ENCODE data around the gene DNHD1. TPM values are rescaled to one million over a fixed set of nuclear protein-coding genes. Genes with fewer than 3 reads are reported as not detected.

Gene DNHD1
- total RNA-seq = 6.2 and 14.0 TPM in 2 replicates

GRCh38 chr11:6497069-6497839, at the start of gene DNHD1:
Gene DNHD1 (plus strand): TSS chr11:6497280. CDS start chr11:6498216, 936 bp downstream.

GRCh38 chr11:6473451-6474412, 23.3 kb upstream of the DNHD1 start, which contains the start of gene TRIM3:
Gene TRIM3 (minus strand): TSS chr11:6473941. CDS start chr11:6465695, 8,246 bp downstream.

GRCh38 chr11:6481012-6481923, 15.8 kb upstream of the DNHD1 start, which contains the start of the genes ARFIP2 and TIMM10B:
Gene ARFIP2 (minus strand): TSS chr11:6481331. CDS start chr11:6480421, 910 bp downstream.
Gene TIMM10B (plus strand): TSS chr11:6481501. CDS start chr11:6481517, 16 bp downstream.

DNA sequence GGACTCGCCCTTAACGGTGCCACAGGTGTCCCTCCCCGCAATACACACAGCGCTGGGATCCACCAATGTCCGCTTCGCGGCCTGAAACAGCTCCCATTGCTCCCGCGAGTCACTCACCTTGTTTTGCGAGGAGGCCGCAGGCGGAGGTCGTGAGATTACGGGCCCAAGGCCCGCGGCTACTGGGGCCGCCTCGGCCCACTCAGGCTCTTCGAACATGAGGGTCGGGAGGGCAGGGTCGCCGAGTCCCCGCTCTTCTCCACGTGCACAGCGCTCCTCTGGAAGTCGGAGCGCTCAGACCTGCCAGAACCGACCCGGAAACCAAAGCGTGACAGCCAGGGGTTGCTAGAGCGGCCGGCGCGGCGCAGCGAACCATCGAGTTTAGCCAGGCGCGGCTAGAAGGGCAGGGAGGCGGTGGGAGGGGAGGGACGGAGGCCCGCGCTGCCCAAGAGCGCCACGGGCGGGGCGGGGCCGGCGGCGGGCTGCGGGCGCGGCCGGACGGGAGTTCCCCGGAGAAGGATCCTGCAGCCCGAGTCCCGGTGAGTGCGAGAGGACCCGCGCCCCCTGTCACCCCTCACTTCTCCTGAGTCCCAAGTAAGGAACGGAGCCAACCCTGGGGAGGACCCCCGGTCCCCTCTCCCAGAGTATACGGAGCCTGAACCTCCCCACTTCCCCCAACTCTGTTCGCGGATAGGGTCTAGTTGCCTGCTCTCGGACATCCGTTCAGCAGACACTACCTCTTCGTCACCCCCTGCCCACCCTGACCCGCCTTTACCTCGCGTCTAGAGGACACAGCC, 106.4 kb downstream of the DNHD1 start, which contains the start of the genes ILK and RRP8:
Gene ILK, plus strand, starts transcription at position 488 of the 794 bp plus-strand sequence. CDS start 498 bp downstream, outside the sequence.
Gene RRP8, minus strand, starts transcription at position 330 of the 794 bp plus-strand sequence. Its CDS starts 114 bp downstream, at position 216.

DNA sequence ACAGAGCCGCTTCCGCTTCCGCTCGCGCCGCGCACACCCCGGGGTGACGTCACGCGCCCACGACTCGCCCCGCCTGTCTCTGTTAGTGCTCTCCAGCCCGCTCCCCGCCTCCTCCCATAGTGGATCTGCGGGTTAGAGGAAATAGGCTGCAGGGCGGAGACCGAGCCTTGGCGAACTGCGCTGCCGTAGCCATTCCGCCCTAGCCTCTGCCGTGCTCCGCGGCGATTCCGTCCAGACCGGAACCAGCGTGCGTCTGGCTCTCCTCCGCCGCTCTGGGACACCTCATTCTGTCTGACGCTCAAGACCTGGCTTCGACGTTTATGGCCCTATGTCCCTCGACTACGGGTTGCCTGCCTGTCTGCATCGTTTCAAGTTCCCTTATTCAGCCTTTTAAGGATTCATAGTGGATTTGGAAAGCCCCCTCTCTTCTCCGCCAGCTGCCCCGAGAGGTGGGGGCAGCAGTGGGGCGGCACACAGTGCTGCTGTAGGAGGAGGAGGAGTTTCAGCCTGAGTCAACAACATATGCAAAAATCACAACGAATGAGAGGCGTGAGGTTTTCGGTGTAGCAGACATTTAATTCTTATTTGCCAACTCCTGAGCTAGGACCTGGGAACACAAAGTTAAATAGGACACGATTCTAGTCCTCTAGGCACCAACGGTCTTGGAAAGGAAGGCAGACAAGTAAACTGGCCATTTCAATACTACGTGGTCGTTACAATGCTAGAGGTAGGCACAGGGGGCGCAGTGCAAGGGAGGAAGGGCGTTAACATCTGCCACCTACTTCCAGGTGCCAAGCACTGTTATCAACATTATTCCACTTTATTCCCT, 115.3 kb downstream of the DNHD1 start, which contains the start of gene TAF10:
Gene TAF10, minus strand, starts transcription at position 4 of the 829 bp plus-strand sequence. CDS start 27 bp downstream, outside the sequence.

GRCh38 chr11:6619004-6619745, 122.1 kb downstream of the DNHD1 start, which contains the start of gene TPP1:
Gene TPP1 (minus strand): TSS chr11:6619422. CDS start chr11:6619400, 22 bp downstream.

Other genes with a start within 250 kb of the DNHD1 start
- not detected in 2 replicates for gene CCKBR, start 237.4 kb upstream of the DNHD1 start, total RNA-seq
- gene CAVIN3, start 176.8 kb upstream of the DNHD1 start, total RNA-seq = 357 and 444 TPM in 2 replicates
- gene SMPD1, start 106.8 kb upstream of the DNHD1 start, total RNA-seq = 34.9 and 44.4 TPM in 2 replicates
- 38.5 and 45.1 TPM in 2 replicates for gene APBB1, start 78.2 kb upstream of the DNHD1 start, total RNA-seq
- gene HPX, start 56.3 kb upstream of the DNHD1 start, total RNA-seq = 0.14 and 0.66 TPM in 2 replicates
- 17.9 and 26.3 TPM in 2 replicates for gene TRIM3, start 23.3 kb upstream of the DNHD1 start, total RNA-seq
- 70.0 and 118 TPM in 2 replicates for gene ARFIP2, start 15.9 kb upstream of the DNHD1 start, total RNA-seq
- gene TIMM10B, start 15.8 kb upstream of the DNHD1 start, total RNA-seq = 50.7 and 61.7 TPM in 2 replicates
- 9.0 and 15.0 TPM in 2 replicates for gene RRP8, start 106.3 kb downstream of the DNHD1 start, total RNA-seq
- 195 and 370 TPM in 2 replicates for gene ILK, start 106.5 kb downstream of the DNHD1 start, total RNA-seq
- 33.3 and 41.2 TPM in 2 replicates for gene TAF10, start 114.9 kb downstream of the DNHD1 start, total RNA-seq
- gene TPP1, start 122.1 kb downstream of the DNHD1 start, total RNA-seq = 78.6 and 243 TPM in 2 replicates
- gene DCHS1, start 158.5 kb downstream of the DNHD1 start, total RNA-seq = 21.0 and 44.0 TPM in 2 replicates
- gene MRPL17, start 186.1 kb downstream of the DNHD1 start, total RNA-seq = 42.2 and 54.8 TPM in 2 replicates

Measured in placental pericyte (primary cell).